ENCODE measurements around the gene CENATAC.
"Not testable (repeated sequence)": the region's sequence is repeated elsewhere in the genome, so short reads cannot be mapped to it uniquely, and the experiment has no call there.

CENATAC gene

GRCh38 chr11:119051440-119052162 lies 53.7 kb downstream of the CENATAC start:
- no peak for DNase-seq (ENCODE audit: low read depth in 1 of 2, low spot score in 1 of 2)

GRCh38 chr11:119052163-119052814 lies 54.4 kb downstream of the CENATAC start:
- DNase-seq (ENCODE audit: low read depth in 1 of 2, low spot score in 1 of 2), result no peak

- no peak for DNase-seq (ENCODE audit: low read depth in 1 of 2, low spot score in 1 of 2)
These were observed 56.5 kb downstream of the CENATAC start for GRCh38 chr11:119054418-119054817.

GRCh38 chr11:119055901-119056300 lies 58.0 kb downstream of the CENATAC start:
- DNase-seq (ENCODE audit: low read depth in 1 of 2, low spot score in 1 of 2), result no peak

- DNase-seq (ENCODE audit: low read depth in 1 of 2, low spot score in 1 of 2), result peak in 1 of 2 donors; percentile 25
These were observed 58.6 kb downstream of the CENATAC start for GRCh38 chr11:119056421-119056999.

GRCh38 chr11:119057000-119057769 lies 59.2 kb downstream of the CENATAC start, which contains the start of gene HYOU1:
Gene HYOU1, minus strand, starts transcription at chr11:119057205. Its CDS starts 1,045 bp downstream, at chr11:119056160.
- DNase-seq (ENCODE audit: low read depth in 1 of 2, low spot score in 1 of 2), result peak; percentile 98 to 99

GRCh38 chr11:119059128-119059527 lies 61.2 kb downstream of the CENATAC start:
- not testable (repeated sequence) for DNase-seq (ENCODE audit: low read depth in 1 of 2, low spot score in 1 of 2)

GRCh38 chr11:119061256-119061655 lies 63.3 kb downstream of the CENATAC start:
- no peak for DNase-seq (ENCODE audit: low read depth in 1 of 2, low spot score in 1 of 2)

- no peak for DNase-seq (ENCODE audit: low read depth in 1 of 2, low spot score in 1 of 2)
These were observed 64.8 kb downstream of the CENATAC start for GRCh38 chr11:119062779-119063178.

GRCh38 chr11:119065369-119065768 lies 67.4 kb downstream of the CENATAC start:
- DNase-seq (ENCODE audit: low read depth in 1 of 2, low spot score in 1 of 2), result no peak
